Trophoblast cell (in vitro differentiated cells and primary cell): ENCODE measurements around the gene WDR48.

Experiments
- DNase-seq, 2 donors: peaks; one replicate each; pipeline ENCODE4 v3.0.0-alpha.2; 2016
- H2AFZ ChIP-seq: 2 replicates; pipeline ENCODE4 v1.6.1; 2013; ENCODE audit warnings: low read length, moderate library complexity, mild to moderate bottlenecking; ENCODE audit not compliant: insufficient read depth, poor library complexity
- H2AK5ac ChIP-seq: 2 replicates; pipeline ENCODE4 v1.6.1; 2013; ENCODE audit warnings: mild to moderate bottlenecking, low read length
- H2BK120ac ChIP-seq: 2 replicates; pipeline ENCODE4 v1.6.1; 2013; ENCODE audit warnings: low read length, mild to moderate bottlenecking, moderate library complexity; ENCODE audit not compliant: insufficient read depth, poor library complexity
- H2BK12ac ChIP-seq: 2 replicates; pipeline ENCODE4 v1.6.1; 2013; ENCODE audit warnings: mild to moderate bottlenecking, low read length, moderate library complexity
- H2BK5ac ChIP-seq: 2 replicates; pipeline ENCODE4 v1.6.1; 2013; ENCODE audit warnings: low read length, low read depth, moderate library complexity, mild to moderate bottlenecking; ENCODE audit not compliant: poor library complexity
- H3K14ac ChIP-seq: 2 replicates; pipeline ENCODE4 v1.6.1; 2013; ENCODE audit warnings: mild to moderate bottlenecking, low read length
- H3K18ac ChIP-seq: 2 replicates; pipeline ENCODE4 v1.6.1; 2013; ENCODE audit warnings: mild to moderate bottlenecking, low read length
- H3K23ac ChIP-seq: 2 replicates; pipeline ENCODE4 v1.6.1; 2013; ENCODE audit warnings: low read length
- H3K27ac ChIP-seq: 2 replicates; pipeline ENCODE4 v1.5.1; 2013; ENCODE audit warnings: low read depth, mild to moderate bottlenecking, inconsistent platforms, low read length, moderate library complexity
- H3K27me3 ChIP-seq: 2 replicates; pipeline ENCODE4 v1.6.1; 2013; ENCODE audit warnings: inconsistent platforms, mild to moderate bottlenecking, low read length, moderate library complexity; ENCODE audit not compliant: insufficient read depth
- H3K36me3 ChIP-seq, 2 experiments: 1 replicate in 1 of 2; 2 replicates in 1 of 2; pipeline ENCODE4 v1.6.1; 2013; ENCODE audit warnings: low read length in 2 of 2, mild to moderate bottlenecking in 2 of 2, moderate library complexity in 1 of 2; ENCODE audit not compliant: insufficient read depth in 2 of 2, control insufficient read depth in 1 of 2
- H3K4ac ChIP-seq: 2 replicates; pipeline ENCODE4 v1.6.1; 2013; ENCODE audit warnings: low read depth, mild to moderate bottlenecking, low read length, moderate library complexity
- H3K4me1 ChIP-seq, 2 experiments: 1 replicate in 1 of 2; 2 replicates in 1 of 2; pipeline ENCODE4 v1.6.1; 2013; ENCODE audit warnings: low read length in 2 of 2, mild to moderate bottlenecking in 2 of 2, moderate library complexity in 1 of 2; ENCODE audit not compliant: insufficient read depth in 2 of 2, control insufficient read depth in 1 of 2
- H3K4me2 ChIP-seq: 2 replicates; pipeline ENCODE4 v1.6.1; 2013; ENCODE audit warnings: inconsistent platforms, mild to moderate bottlenecking, low read length, moderate library complexity
- H3K4me3 ChIP-seq: 2 replicates; pipeline ENCODE4 v1.5.1; 2013; ENCODE audit warnings: mild to moderate bottlenecking, low read depth, low read length, inconsistent platforms
- H3K79me1 ChIP-seq: one replicate; pipeline ENCODE4 v1.6.1; 2013; ENCODE audit warnings: low read length
- H3K79me2 ChIP-seq: 2 replicates; pipeline ENCODE4 v1.6.1; 2013; ENCODE audit warnings: low read length, mild to moderate bottlenecking; ENCODE audit not compliant: control insufficient read depth, insufficient read depth, poor library complexity
- H3K9ac ChIP-seq: 2 replicates; pipeline ENCODE4 v1.6.1; 2013; ENCODE audit warnings: mild to moderate bottlenecking, low read length
- H3K9me3 ChIP-seq: 2 replicates; pipeline ENCODE4 v1.6.1; 2013; ENCODE audit warnings: low read depth, mild to moderate bottlenecking, control low read depth, inconsistent platforms, low read length; ENCODE audit not compliant: insufficient read depth
- H4K12ac ChIP-seq: 2 replicates; pipeline ENCODE4 v1.6.1; 2013; ENCODE audit warnings: low read depth, mild to moderate bottlenecking, low read length, moderate library complexity
- H4K8ac ChIP-seq: 2 replicates; pipeline ENCODE4 v1.6.1; 2013; ENCODE audit warnings: low read depth, mild to moderate bottlenecking, low read length, moderate library complexity
- H4K91ac ChIP-seq: one replicate; pipeline ENCODE4 v1.6.1; 2013; ENCODE audit warnings: low read depth, mild to moderate bottlenecking, low read length, moderate library complexity
- WGBS: extraction: QIAGEN DNeasy Blood & Tissue Kit; methylation state at CpG from one replicate; pipeline ENCODE4 v1.1.7; 2013; ENCODE audit warnings: missing lambda C conversion rate; ENCODE audit not compliant: insufficient read length, insufficient coverage; ENCODE audit errors: extremely low coverage; 5-methylcytosine and 5-hydroxymethylcytosine counted together

Gene WDR48

GRCh38 chr3:39013921-39014509, 37.8 kb upstream of the WDR48 start:
- peak; percentile 74 to 83 for DNase-seq
- Histone ChIP-seq H3K27ac (no peak overlapping the region), H2BK12ac (no peak overlapping the region), H2AK5ac (no peak overlapping the region), H2AFZ (no peak overlapping the region), H3K4ac (no peak overlapping the region), H3K4me2 (no peak overlapping the region), H3K4me3 (no peak overlapping the region), H2BK5ac (no peak overlapping the region), H3K18ac (no peak overlapping the region), H3K36me3 (no peaks in the 10 kb centered on the region), H3K9ac (no peak overlapping the region), H3K14ac (no peak overlapping the region), H3K23ac (no peak overlapping the region), H4K91ac (no peak overlapping the region), H3K9me3 (no peaks in the 10 kb centered on the region), H3K27me3 (no peaks in the 10 kb centered on the region), H3K79me1 (peaks cover 3% of the 10 kb centered on the region), H3K79me2 (no peaks in the 10 kb centered on the region), H4K12ac (no peak overlapping the region), H4K8ac (no peak overlapping the region), H3K4me1 (peaks cover 0 to 2% of the 10 kb centered on the region in 2 experiments), H2BK120ac (no peak overlapping the region)
- no CpG with 5 or more reads among the region's 4 CpGs for WGBS

GRCh38 chr3:39015418-39015817, 36.4 kb upstream of the WDR48 start:
- Histone ChIP-seq H3K4me2 (no peak overlapping the region), H3K4me1 (peaks cover 0 to 2% of the 10 kb centered on the region in 2 experiments), H3K14ac (no peak overlapping the region), H4K8ac (no peak overlapping the region), H3K79me1 (peaks cover 3% of the 10 kb centered on the region), H3K4me3 (no peak overlapping the region), H3K27me3 (no peaks in the 10 kb centered on the region), H3K9me3 (no peaks in the 10 kb centered on the region), H3K23ac (no peak overlapping the region), H3K79me2 (no peaks in the 10 kb centered on the region), H2AFZ (no peak overlapping the region), H3K4ac (no peak overlapping the region), H2AK5ac (no peak overlapping the region), H3K36me3 (no peaks in the 10 kb centered on the region), H2BK120ac (no peak overlapping the region), H4K91ac (no peak overlapping the region), H2BK12ac (no peak overlapping the region), H4K12ac (no peak overlapping the region), H3K9ac (no peak overlapping the region), H3K27ac (no peak overlapping the region), H2BK5ac (no peak overlapping the region), H3K18ac (no peak overlapping the region)
- no peak for DNase-seq
- WGBS = no CpG with 5 or more reads among the region's 3 CpGs

DNA sequence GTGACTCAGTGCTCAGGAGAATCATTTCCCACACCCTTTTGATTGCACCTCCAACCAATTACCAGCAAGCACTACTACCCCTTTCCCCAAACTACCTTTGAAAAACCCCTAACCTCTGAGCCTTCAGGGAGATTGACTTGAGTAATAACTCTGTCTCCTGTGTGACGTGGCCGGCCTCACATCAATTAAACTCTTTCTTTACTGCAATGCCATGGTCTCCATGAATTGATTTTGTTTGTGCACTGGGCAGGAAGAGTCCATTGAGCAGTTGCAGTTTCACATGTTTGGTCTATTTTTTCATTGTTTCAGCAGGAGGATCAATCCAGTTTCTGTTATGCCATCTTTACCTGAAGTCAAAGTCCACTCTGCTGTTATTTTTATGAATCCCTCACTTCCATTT, 32.5 kb upstream of the WDR48 start:
- Histone ChIP-seq H4K91ac (no peak overlapping the region), H2AFZ (no peak overlapping the region), H2BK120ac (no peak overlapping the region), H3K4me2 (no peak overlapping the region), H2BK5ac (no peak overlapping the region), H2BK12ac (no peak overlapping the region), H3K4ac (no peak overlapping the region), H2AK5ac (no peak overlapping the region), H3K14ac (no peak overlapping the region), H4K8ac (no peak overlapping the region), H3K9ac (no peak overlapping the region), H3K27ac (no peak overlapping the region), H4K12ac (no peak overlapping the region), H3K4me3 (no peak overlapping the region), H3K79me1 (peaks cover 4% of the 10 kb centered on the region), H3K18ac (no peak overlapping the region), H3K36me3 (no peaks in the 10 kb centered on the region), H3K4me1 (peaks cover 0 to 3% of the 10 kb centered on the region in 2 experiments), H3K23ac (no peak overlapping the region), H3K27me3 (no peaks in the 10 kb centered on the region), H3K9me3 (no peaks in the 10 kb centered on the region), H3K79me2 (no peaks in the 10 kb centered on the region)
- no CpG with 5 or more reads among the region's 2 CpGs for WGBS
- DNase-seq = no peak

DNA sequence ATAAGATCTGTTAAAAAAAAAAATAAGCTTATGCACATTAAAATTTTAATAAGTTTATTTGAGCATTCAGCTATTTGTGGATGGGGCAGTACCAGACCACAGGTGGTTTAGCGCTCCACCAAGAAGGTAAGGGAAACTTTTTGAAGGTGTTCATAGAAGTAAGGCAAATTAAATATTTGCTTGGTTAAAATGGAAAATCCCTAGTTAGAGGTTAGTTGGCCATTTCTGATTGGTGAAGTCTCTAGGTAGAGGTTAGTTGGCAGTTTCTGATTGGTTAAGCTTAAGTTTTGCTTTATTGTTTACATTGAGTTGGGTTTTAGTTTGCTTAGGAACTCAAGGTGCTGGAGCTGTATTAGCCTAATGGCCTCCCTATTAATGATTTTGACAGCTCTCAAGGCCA, 30.8 kb upstream of the WDR48 start:
- no peak for DNase-seq
- no peak overlapping the region for H2AK5ac ChIP-seq
- no peak overlapping the region for H3K27ac ChIP-seq
- no peak overlapping the region for H3K4me2 ChIP-seq
- peak overlapping the region; percentile 65 for H4K91ac ChIP-seq
- H4K12ac ChIP-seq = no peak overlapping the region
- no peak overlapping the region for H3K4ac ChIP-seq
- H3K9ac ChIP-seq = no peak overlapping the region
- H3K23ac ChIP-seq = no peak overlapping the region
- WGBS = no CpG with 5 or more reads among the region's 1 CpG
- peaks cover 4% of the 10 kb centered on the region for H3K79me1 ChIP-seq
- H3K4me3 ChIP-seq = no peak overlapping the region
- H3K36me3 ChIP-seq = no peaks in the 10 kb centered on the region
- no peak overlapping the region for H4K8ac ChIP-seq
- no peak overlapping the region for H3K14ac ChIP-seq
- H3K18ac ChIP-seq = no peak overlapping the region
- no peak overlapping the region for H2BK12ac ChIP-seq
- H2BK120ac ChIP-seq = no peak overlapping the region
- H2BK5ac ChIP-seq = no peak overlapping the region
- H3K79me2 ChIP-seq = no peaks in the 10 kb centered on the region
- H2AFZ ChIP-seq = no peak overlapping the region
- H3K27me3 ChIP-seq = no peaks in the 10 kb centered on the region
- H3K9me3 ChIP-seq = no peaks in the 10 kb centered on the region
- peaks cover 0 to 3% of the 10 kb centered on the region in 2 experiments for H3K4me1 ChIP-seq
